ENCODE data around the gene CIRBP. TPM values are rescaled to one million over a fixed set of nuclear protein-coding genes. Genes with fewer than 3 reads are reported as not detected.

CIRBP gene
- total RNA-seq, 2 donors from 2014 or later: 288 to 385 TPM

DNA sequence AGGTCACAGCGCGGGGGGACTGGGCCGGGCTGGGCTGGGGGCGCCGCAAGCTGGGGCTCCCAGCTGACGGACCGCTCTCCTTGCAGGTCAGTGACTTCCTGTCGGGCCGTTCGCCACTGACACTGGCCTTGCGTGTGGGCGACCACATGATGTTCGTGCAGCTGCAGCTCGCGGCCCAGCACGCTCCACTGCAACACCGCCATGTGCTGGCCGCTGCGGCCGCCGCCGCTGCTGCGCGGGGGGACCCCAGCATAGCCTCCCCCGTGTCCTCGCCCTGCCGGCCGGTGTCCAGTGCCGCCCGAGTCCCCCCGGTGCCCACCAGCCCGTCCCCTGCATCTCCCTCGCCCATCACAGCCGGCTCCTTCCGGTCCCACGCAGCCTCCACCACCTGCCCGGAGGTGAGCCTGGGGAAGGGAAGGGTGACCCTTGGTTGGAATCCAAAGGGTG, 15.0 kb upstream of the CIRBP start:
- H3K9me3 ChIP-seq: no peaks in the 10 kb centered on the region
- no peak for DNase-seq (ENCODE audit: low spot score)
- peaks cover 66% of the 10 kb centered on the region for H3K36me3 ChIP-seq
- peak overlapping the region; percentile 97 to 100 for H3K27ac ChIP-seq
- peaks cover 0 to 84% of the 10 kb centered on the region in 2 donors for H3K4me1 ChIP-seq
- no peaks in the 10 kb centered on the region for H3K27me3 ChIP-seq
- TF ChIP-seq, protein P1, sequence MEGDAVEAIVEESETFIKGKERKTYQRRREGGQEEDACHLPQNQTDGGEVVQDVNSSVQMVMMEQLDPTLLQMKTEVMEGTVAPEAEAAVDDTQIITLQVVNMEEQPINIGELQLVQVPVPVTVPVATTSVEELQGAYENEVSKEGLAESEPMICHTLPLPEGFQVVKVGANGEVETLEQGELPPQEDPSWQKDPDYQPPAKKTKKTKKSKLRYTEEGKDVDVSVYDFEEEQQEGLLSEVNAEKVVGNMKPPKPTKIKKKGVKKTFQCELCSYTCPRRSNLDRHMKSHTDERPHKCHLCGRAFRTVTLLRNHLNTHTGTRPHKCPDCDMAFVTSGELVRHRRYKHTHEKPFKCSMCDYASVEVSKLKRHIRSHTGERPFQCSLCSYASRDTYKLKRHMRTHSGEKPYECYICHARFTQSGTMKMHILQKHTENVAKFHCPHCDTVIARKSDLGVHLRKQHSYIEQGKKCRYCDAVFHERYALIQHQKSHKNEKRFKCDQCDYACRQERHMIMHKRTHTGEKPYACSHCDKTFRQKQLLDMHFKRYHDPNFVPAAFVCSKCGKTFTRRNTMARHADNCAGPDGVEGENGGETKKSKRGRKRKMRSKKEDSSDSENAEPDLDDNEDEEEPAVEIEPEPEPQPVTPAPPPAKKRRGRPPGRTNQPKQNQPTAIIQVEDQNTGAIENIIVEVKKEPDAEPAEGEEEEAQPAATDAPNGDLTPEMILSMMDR (IDR thresholded peaks at IDR 0.05): no peak
- H3K4me3 ChIP-seq: peak overlapping the region in 1 of 2 donors; percentile 81

DNA sequence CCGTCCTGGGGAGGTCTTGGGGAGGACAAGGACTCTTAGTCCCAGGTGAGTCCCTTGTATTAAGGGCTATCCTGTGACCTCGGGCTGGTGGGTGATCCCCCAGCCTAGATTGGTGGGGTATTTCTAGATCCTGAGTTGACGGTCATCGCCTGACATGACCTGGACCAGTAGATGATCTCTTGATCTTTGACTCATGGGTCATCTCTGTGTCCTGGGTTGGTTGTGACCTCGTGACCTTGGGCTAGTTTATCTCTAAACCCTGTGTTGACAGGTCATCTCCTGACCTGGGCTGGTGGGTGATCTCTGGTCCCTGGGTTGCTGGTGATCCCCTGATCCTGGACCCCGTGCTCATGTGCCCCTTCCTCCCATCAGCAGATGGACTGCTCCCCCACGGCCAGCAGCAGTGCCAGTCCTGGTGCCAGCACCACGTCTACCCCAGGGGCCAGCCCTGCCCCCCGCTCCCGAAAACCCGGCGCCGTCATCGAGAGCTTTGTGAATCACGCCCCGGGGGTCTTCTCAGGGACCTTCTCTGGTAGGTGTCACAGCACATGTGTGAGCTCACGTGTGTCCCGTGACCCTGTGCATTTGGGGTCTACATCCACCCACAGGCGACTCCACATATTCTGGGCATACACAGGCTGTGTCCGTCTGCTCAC, 14.5 kb upstream of the CIRBP start:
- Histone ChIP-seq H3K36me3 (peaks cover 66% of the 10 kb centered on the region), H3K9me3 (no peaks in the 10 kb centered on the region), H3K4me3 (no peak overlapping the region), H3K27me3 (no peaks in the 10 kb centered on the region), H3K4me1 (peaks cover 0 to 89% of the 10 kb centered on the region in 2 donors), H3K27ac (peak overlapping the region; percentile 97 to 100)
- TF ChIP-seq, protein P1 (IDR thresholded peaks at IDR 0.05): no peak
- DNase-seq (ENCODE audit: low spot score): no peak

DNA sequence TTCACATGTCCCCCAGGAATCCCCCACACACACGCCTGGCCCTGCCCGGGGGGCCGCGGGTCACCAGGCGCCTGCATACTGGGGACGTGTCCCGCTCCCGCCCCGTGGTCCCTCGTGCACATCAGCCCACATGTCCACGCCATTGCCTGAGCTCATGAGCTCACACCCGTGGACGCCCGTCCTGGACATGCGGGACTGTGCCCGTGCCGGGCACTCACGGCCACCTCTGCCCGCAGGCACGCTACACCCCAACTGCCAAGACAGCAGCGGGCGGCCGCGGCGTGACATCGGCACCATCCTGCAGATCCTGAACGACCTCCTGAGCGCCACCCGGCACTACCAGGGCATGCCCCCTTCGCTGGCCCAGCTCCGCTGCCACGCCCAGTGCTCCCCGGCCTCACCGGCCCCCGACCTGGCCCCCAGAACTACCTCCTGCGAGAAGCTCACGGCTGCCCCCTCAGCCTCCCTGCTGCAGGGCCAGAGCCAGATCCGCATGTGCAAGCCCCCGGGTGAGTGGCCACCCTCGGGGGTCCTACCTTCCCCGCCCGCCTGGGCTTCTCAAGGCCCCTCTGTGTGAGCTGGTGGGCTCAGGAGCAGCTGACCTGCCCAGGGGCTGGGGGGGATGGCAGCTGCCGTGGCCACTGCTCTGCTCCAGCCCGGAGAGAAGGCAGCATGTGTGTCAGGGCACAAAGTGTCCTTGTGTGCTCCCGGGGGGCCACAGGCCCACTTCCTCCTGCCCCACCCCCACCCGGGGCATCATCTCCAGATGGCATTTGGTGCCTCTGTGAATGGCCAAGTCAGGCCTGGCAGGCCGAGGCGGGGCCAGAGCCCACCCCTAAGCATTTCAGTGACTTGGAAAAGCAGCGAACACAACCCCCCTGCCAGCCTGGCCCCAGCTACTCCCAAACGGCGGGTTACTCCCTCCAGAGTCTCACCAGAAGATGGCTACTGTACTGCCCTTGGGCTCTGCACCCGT, 13.7 kb upstream of the CIRBP start:
- Histone ChIP-seq H3K9me3 (no peaks in the 10 kb centered on the region), H3K4me3 (no peak overlapping the region), H3K27me3 (no peaks in the 10 kb centered on the region), H3K27ac (peak overlapping the region; percentile 97 to 100), H3K36me3 (peaks cover 63% of the 10 kb centered on the region), H3K4me1 (peaks cover 0 to 98% of the 10 kb centered on the region in 2 donors)
- no peak for DNase-seq (ENCODE audit: low spot score)
- TF ChIP-seq, protein P1 (IDR thresholded peaks at IDR 0.05): no peak

DNA sequence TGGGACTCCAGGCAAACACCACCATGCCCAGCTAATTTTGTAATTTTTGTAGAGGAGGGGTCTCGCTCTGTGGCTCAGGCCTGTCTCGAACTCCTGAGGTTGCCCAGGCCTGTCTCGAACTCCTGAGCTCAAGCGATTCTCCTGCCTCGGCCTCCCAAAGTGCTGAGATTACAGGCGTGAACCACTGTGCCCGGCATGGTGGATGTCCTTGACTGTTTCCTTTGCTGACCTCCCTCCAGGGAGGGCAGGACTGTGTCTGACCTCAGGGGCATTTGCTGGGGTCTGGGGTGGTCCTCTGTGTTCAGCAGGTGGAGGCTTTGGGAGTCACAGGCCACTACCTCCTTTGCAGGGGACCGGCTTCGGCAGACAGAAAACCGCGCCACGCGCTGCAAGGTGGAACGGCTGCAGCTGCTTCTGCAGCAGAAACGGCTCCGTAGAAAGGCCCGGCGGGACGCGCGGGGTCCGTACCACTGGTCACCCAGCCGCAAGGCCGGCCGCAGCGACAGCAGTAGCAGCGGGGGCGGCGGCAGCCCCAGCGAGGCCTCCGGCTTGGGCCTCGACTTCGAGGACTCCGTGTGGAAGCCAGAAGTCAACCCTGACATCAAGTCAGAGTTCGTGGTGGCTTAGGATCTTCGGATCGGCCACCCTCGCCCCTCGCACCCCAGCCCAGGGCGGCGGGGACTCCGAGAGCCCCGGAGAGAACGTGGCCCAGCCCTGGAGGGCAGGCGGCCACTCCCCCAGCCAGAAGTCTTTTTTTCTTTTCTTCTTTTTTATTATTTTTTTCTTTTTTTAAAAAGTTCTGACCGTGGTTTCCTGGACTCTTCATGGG, 12.3 kb upstream of the CIRBP start:
- no peak for DNase-seq (ENCODE audit: low spot score)
- Histone ChIP-seq H3K36me3 (peaks cover 50% of the 10 kb centered on the region), H3K4me3 (no peak overlapping the region), H3K27me3 (no peaks in the 10 kb centered on the region), H3K4me1 (peaks cover 0 to 97% of the 10 kb centered on the region in 2 donors), H3K9me3 (no peaks in the 10 kb centered on the region), H3K27ac (peak overlapping the region; percentile 93 to 97)
- TF ChIP-seq, protein P1 (IDR thresholded peaks at IDR 0.05): no peak

DNA sequence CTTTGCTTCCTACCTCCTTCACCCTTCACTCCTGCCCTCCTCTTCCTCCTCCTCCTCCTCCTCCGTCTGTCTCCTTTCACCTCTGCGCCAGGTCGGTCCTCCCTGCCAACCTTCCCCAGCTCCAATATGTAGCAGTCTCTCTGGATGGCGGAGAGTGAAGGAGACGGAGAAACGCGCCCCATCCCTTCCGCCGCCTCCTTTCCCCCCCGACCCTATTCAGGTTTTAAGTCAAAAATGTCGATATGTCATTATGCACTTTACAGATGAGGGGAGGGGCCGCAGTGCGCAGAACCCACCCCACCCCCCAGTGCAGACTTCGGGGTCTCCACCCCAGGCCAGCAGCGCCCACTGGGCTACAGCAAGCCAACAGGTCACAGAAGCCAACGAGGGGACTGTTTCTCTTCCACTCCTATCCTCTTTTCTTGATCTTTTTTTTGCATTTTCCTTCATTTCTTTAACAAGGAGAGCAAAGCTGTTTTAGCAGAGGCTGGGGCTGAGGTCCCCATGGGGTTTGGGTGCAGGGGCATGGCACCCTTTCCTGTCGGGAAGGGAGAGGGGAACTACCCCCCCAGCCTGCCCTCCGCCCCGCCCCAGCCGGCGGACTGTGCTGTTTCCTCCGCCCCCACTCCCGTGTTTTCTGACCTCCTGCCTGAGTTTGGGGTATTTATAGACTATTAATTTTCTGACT, 11.5 kb upstream of the CIRBP start:
- Histone ChIP-seq H3K4me1 (peaks cover 0 to 97% of the 10 kb centered on the region in 2 donors), H3K27me3 (no peaks in the 10 kb centered on the region), H3K36me3 (peaks cover 47% of the 10 kb centered on the region), H3K4me3 (no peak overlapping the region), H3K9me3 (no peaks in the 10 kb centered on the region), H3K27ac (peak overlapping the region; percentile 93 to 97)
- DNase-seq (ENCODE audit: low spot score): no peak
- TF ChIP-seq, protein P1 (IDR thresholded peaks at IDR 0.05): no peak
